Coronary artery (tissue), 2 donors: ENCODE results near the gene JARID2.

Experiments used
- DNase-seq: peaks from one replicate; pipeline ENCODE4 v3.0.0-alpha.2; 2017; ENCODE audit warnings: low spot score
- H3K27ac ChIP-seq, 2 donors: fragments of 200-600 bp; sonication (generic); one replicate each; pipeline ENCODE4 v1.5.1; 2016 to 2019
- H3K4me3 ChIP-seq: fragments of 200-600 bp; sonication (generic); 2 replicates; pipeline ENCODE4 v1.5.1; 2016; ENCODE audit warnings: mild to moderate bottlenecking, moderate library complexity
- TF ChIP-seq, protein P1 (sequence below): fragments of 200-600 bp; sonication (generic); IDR thresholded peaks from one replicate; pipeline ENCODE4 v1.5.1; 2019; ENCODE audit warnings: antibody characterized with exemption

JARID2 gene

GRCh38 chr6:15425947-15426346 lies 180.1 kb downstream of the JARID2 start:
- H3K4me3 ChIP-seq: no peak overlapping the region
- H3K27ac ChIP-seq: no peak overlapping the region
- TF ChIP-seq, protein P1, sequence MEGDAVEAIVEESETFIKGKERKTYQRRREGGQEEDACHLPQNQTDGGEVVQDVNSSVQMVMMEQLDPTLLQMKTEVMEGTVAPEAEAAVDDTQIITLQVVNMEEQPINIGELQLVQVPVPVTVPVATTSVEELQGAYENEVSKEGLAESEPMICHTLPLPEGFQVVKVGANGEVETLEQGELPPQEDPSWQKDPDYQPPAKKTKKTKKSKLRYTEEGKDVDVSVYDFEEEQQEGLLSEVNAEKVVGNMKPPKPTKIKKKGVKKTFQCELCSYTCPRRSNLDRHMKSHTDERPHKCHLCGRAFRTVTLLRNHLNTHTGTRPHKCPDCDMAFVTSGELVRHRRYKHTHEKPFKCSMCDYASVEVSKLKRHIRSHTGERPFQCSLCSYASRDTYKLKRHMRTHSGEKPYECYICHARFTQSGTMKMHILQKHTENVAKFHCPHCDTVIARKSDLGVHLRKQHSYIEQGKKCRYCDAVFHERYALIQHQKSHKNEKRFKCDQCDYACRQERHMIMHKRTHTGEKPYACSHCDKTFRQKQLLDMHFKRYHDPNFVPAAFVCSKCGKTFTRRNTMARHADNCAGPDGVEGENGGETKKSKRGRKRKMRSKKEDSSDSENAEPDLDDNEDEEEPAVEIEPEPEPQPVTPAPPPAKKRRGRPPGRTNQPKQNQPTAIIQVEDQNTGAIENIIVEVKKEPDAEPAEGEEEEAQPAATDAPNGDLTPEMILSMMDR: no peak
- DNase-seq: no peak

DNA sequence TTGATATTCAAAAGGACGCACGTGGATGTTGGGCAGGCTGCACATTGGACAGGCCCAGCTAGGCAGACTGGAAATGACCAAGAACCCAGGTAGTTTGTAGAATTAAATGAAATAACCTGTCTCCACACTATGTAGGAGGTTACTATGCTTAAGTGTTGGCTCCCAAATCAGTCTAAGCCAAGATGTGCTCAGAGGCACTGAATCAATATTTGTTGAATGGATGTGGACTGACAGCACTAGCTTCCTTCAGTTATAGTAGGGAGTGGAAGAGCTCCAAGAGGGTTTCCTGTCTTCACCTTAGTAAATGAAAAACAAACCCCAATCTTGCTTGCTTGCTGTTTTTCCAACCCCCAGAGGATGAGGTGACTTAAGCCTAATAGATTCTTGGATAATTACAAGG lies 180.5 kb downstream of the JARID2 start:
- Histone ChIP-seq H3K4me3 (no peak overlapping the region), H3K27ac (no peak overlapping the region)
- TF ChIP-seq, protein P1: no peak
- DNase-seq: no peak

- DNase-seq: no peak
- H3K4me3 ChIP-seq: no peak overlapping the region
- no peak overlapping the region for H3K27ac ChIP-seq
- TF ChIP-seq, protein P1: no peak
Observed at GRCh38 chr6:15426901-15427300, 181.0 kb downstream of the JARID2 start.

DNA sequence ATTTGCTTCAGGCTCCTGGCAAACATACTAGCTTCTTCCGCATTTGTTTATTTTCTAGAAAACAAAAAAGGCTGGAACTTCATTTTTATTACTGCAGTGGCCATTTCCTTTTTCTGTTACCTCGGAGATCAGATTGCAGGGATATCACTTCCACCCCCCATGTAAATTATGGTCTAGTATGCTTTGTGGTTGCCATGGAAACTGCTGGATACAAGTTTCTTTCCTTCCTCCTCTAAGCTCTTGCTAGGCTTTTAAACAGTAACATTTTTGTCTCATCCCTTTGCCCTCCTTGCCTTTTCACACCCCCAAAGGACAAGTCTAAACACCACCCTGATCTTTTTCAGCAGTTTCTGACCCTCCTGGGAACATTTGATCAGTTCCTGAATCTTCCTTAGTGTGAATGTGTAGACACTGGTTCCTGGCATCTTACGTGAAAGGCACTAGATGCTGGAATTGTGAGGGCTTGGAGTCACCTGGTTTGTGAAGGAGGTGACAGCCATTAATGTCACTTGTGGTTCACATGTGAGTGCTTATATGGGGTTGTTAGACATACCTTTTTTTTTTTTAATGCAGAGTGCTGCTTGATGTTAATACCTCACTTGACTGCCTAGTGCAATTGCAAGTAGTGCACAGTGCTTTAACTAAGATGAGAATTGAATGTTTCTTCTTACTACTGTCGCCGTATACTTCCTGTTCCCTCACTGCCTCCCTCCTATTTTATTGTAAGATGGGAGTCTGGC lies 181.6 kb downstream of the JARID2 start:
- TF ChIP-seq, protein P1: no peak
- Histone ChIP-seq H3K4me3 (no peak overlapping the region), H3K27ac (no peak overlapping the region)
- DNase-seq: no peak

GRCh38 chr6:15429141-15430110 lies 183.6 kb downstream of the JARID2 start:
- TF ChIP-seq, protein P1: no peak
- Histone ChIP-seq H3K27ac (peak overlapping the region in 1 of 2 donors; percentile 30), H3K4me3 (no peak overlapping the region)
- no peak for DNase-seq

DNA sequence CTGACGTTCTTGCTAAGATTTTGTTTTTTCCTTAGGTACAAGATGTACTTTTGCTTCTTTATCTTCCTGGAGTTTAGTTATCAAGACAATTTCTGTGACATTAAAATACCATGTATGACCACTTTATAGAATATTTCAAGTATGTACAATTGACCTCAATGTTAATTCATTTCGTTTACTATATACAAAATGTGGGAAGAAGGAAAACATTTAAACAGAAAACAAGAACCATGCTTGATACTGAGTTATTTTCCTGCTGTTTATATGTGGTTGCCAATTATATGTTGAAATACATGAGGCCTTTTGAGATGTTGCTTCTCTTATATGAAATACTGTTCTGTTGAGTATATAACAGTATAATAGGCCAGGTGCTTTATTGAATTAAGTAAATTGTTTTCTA lies 184.3 kb downstream of the JARID2 start:
- no peak overlapping the region for H3K4me3 ChIP-seq
- TF ChIP-seq, protein P1: no peak
- no peak overlapping the region for H3K27ac ChIP-seq
- DNase-seq: no peak
